Measurements from ENCODE around the gene NRXN2.

Gene NRXN2

GRCh38 chr11:64674774-64675173 lies 48.2 kb downstream of the NRXN2 start:
- H3K4me3 ChIP-seq (ENCODE audit: low read length), result no peak overlapping the region
- H2AFZ ChIP-seq (ENCODE audit: low read length), result no peak overlapping the region
- no peaks in the 10 kb centered on the region for H4K20me1 ChIP-seq (ENCODE audit: insufficient read depth, low read length)
- no peaks in the 10 kb centered on the region for H3K9me2 ChIP-seq (replicated peaks; ENCODE audit: insufficient read depth, low read length)
- no peaks in the 10 kb centered on the region for H3K36me3 ChIP-seq (replicated peaks; ENCODE audit: insufficient read depth, low read length)
- H3K27ac ChIP-seq (ENCODE audit: low read length), result no peak overlapping the region
- H3K4me2 ChIP-seq (ENCODE audit: low read depth, low read length), result no peak overlapping the region
- no peak for DNase-seq
- H3K27me3 ChIP-seq (replicated peaks; ENCODE audit: insufficient read depth, low read length), result peaks cover 96% of the 10 kb centered on the region
- H3K79me2 ChIP-seq (ENCODE audit: low read length), result no peaks in the 10 kb centered on the region
- no peak overlapping the region for H3K9ac ChIP-seq (ENCODE audit: low read length)
- H3F3A ChIP-seq (ENCODE audit: insufficient read depth, low read length), result no peaks in the 10 kb centered on the region
- no peak for TF ChIP-seq EZH2 (optimal IDR thresholded peaks at IDR 0.05; ENCODE audit: low read depth, low read length)
- TF ChIP-seq CTCF (IDR thresholded peaks at IDR 0.05; ENCODE audit: low read length), result no peak
- no peak for TF ChIP-seq EZH2phosphoT487 (IDR thresholded peaks at IDR 0.05; ENCODE audit: low read length)
- H3K4me1 ChIP-seq (ENCODE audit: low read length), result no peaks in the 10 kb centered on the region
- H3K9me3 ChIP-seq (replicated peaks; ENCODE audit: insufficient read depth, low read length), result no peaks in the 10 kb centered on the region

GRCh38 chr11:64673279-64673678 lies 49.7 kb downstream of the NRXN2 start:
- TF ChIP-seq EZH2phosphoT487 (IDR thresholded peaks at IDR 0.05; ENCODE audit: low read length), result no peak
- H3K4me1 ChIP-seq (ENCODE audit: low read length), result no peaks in the 10 kb centered on the region
- H3K9me2 ChIP-seq (replicated peaks; ENCODE audit: insufficient read depth, low read length), result no peaks in the 10 kb centered on the region
- DNase-seq, result no peak
- no peaks in the 10 kb centered on the region for H3K79me2 ChIP-seq (ENCODE audit: low read length)
- no peak overlapping the region for H3K4me3 ChIP-seq (ENCODE audit: low read length)
- no peaks in the 10 kb centered on the region for H4K20me1 ChIP-seq (ENCODE audit: insufficient read depth, low read length)
- H3K4me2 ChIP-seq (ENCODE audit: low read depth, low read length), result no peak overlapping the region
- no peak overlapping the region for H3K27ac ChIP-seq (ENCODE audit: low read length)
- peaks cover 98% of the 10 kb centered on the region for H3K27me3 ChIP-seq (replicated peaks; ENCODE audit: insufficient read depth, low read length)
- H3K9ac ChIP-seq (ENCODE audit: low read length), result no peak overlapping the region
- H3F3A ChIP-seq (ENCODE audit: insufficient read depth, low read length), result no peaks in the 10 kb centered on the region
- no peaks in the 10 kb centered on the region for H3K36me3 ChIP-seq (replicated peaks; ENCODE audit: insufficient read depth, low read length)
- H3K9me3 ChIP-seq (replicated peaks; ENCODE audit: insufficient read depth, low read length), result no peaks in the 10 kb centered on the region
- no peak overlapping the region for H2AFZ ChIP-seq (ENCODE audit: low read length)

- Histone ChIP-seq H4K20me1 (ENCODE audit: insufficient read depth, low read length) (no peaks in the 10 kb centered on the region), H3K9me2 (replicated peaks; ENCODE audit: insufficient read depth, low read length) (no peaks in the 10 kb centered on the region), H3K4me3 (ENCODE audit: low read length) (no peak overlapping the region), H3K9ac (ENCODE audit: low read length) (no peak overlapping the region), H3K79me2 (ENCODE audit: low read length) (no peaks in the 10 kb centered on the region), H3F3A (ENCODE audit: insufficient read depth, low read length) (no peaks in the 10 kb centered on the region), H3K27ac (ENCODE audit: low read length) (no peak overlapping the region), H3K4me2 (ENCODE audit: low read depth, low read length) (no peak overlapping the region), H3K27me3 (replicated peaks; ENCODE audit: insufficient read depth, low read length) (peaks cover 98% of the 10 kb centered on the region), H3K9me3 (replicated peaks; ENCODE audit: insufficient read depth, low read length) (no peaks in the 10 kb centered on the region), H3K36me3 (replicated peaks; ENCODE audit: insufficient read depth, low read length) (no peaks in the 10 kb centered on the region), H3K4me1 (ENCODE audit: low read length) (no peaks in the 10 kb centered on the region), H2AFZ (ENCODE audit: low read length) (no peak overlapping the region)
- DNase-seq, result no peak
- TF ChIP-seq EZH2 (optimal IDR thresholded peaks at IDR 0.05; ENCODE audit: low read depth, low read length) (no peak), CTCF (IDR thresholded peaks at IDR 0.05; ENCODE audit: low read length) (no peak), EZH2phosphoT487 (IDR thresholded peaks at IDR 0.05; ENCODE audit: low read length) (no peak)
These were observed 50.1 kb downstream of the NRXN2 start for GRCh38 chr11:64672875-64673274.

GRCh38 chr11:64670975-64671374 lies 52.0 kb downstream of the NRXN2 start:
- no peaks in the 10 kb centered on the region for H3F3A ChIP-seq (ENCODE audit: insufficient read depth, low read length)
- no peak overlapping the region for H3K9ac ChIP-seq (ENCODE audit: low read length)
- H3K27me3 ChIP-seq (replicated peaks; ENCODE audit: insufficient read depth, low read length), result peaks cover 98% of the 10 kb centered on the region
- H3K4me2 ChIP-seq (ENCODE audit: low read depth, low read length), result no peak overlapping the region
- H3K4me3 ChIP-seq (ENCODE audit: low read length), result no peak overlapping the region
- H3K9me3 ChIP-seq (replicated peaks; ENCODE audit: insufficient read depth, low read length), result no peaks in the 10 kb centered on the region
- TF ChIP-seq EZH2 (optimal IDR thresholded peaks at IDR 0.05; ENCODE audit: low read depth, low read length) (no peak), EZH2phosphoT487 (IDR thresholded peaks at IDR 0.05; ENCODE audit: low read length) (no peak), CTCF (IDR thresholded peaks at IDR 0.05; ENCODE audit: low read length) (no peak)
- no peaks in the 10 kb centered on the region for H4K20me1 ChIP-seq (ENCODE audit: insufficient read depth, low read length)
- H3K9me2 ChIP-seq (replicated peaks; ENCODE audit: insufficient read depth, low read length), result no peaks in the 10 kb centered on the region
- no peak overlapping the region for H2AFZ ChIP-seq (ENCODE audit: low read length)
- H3K79me2 ChIP-seq (ENCODE audit: low read length), result no peaks in the 10 kb centered on the region
- no peak for DNase-seq
- H3K27ac ChIP-seq (ENCODE audit: low read length), result no peak overlapping the region
- H3K4me1 ChIP-seq (ENCODE audit: low read length), result no peaks in the 10 kb centered on the region
- H3K36me3 ChIP-seq (replicated peaks; ENCODE audit: insufficient read depth, low read length), result no peaks in the 10 kb centered on the region

Data from MM.1S (cell line).